Osteoblast (primary cell): ENCODE measurements around the gene TRIM7. TPM values are rescaled to one million over a fixed set of nuclear protein-coding genes. Genes with fewer than 3 reads are reported as not detected.

ENCODE experiments used
- DNase-seq: peaks from one replicate; pipeline ENCODE4 v3.0.0; 2011; ENCODE audit warnings: low spot score, mixed read lengths; ENCODE audit not compliant: insufficient read length; ENCODE audit errors: missing footprints
- H2AFZ ChIP-seq: 2 replicates; pipeline ENCODE4 v1.6.0; 2011; ENCODE audit warnings: mild to moderate bottlenecking, low read length
- H3K27ac ChIP-seq: 2 replicates; pipeline ENCODE4 v1.5.1; 2011; ENCODE audit warnings: mild to moderate bottlenecking, low read depth, low read length, moderate library complexity
- H3K27me3 ChIP-seq: 2 replicates; pipeline ENCODE4 v1.6.0; 2012; ENCODE audit warnings: mild to moderate bottlenecking, control low read depth, inconsistent platforms, low read length, moderate library complexity; ENCODE audit not compliant: insufficient read depth
- H3K36me3 ChIP-seq: 2 replicates; pipeline ENCODE4 v1.5.1; 2011; ENCODE audit warnings: mild to moderate bottlenecking, low read length, control low read depth, moderate library complexity; ENCODE audit not compliant: insufficient read depth
- H3K4me1 ChIP-seq: 2 replicates; pipeline ENCODE4 v1.5.1; 2011; ENCODE audit warnings: mild to moderate bottlenecking, low read length, control low read depth, moderate library complexity; ENCODE audit not compliant: insufficient read depth
- H3K4me2 ChIP-seq: 2 replicates; pipeline ENCODE4 v1.6.0; 2011; ENCODE audit warnings: mild to moderate bottlenecking, low read length; ENCODE audit not compliant: insufficient read depth
- H3K4me3 ChIP-seq: fragments of 200-600 bp; sonication (generic); 3 replicates; pipeline ENCODE4 v1.5.1; 2012; ENCODE audit warnings: mild to moderate bottlenecking, low read length, inconsistent platforms; ENCODE audit not compliant: insufficient read depth
- H3K79me2 ChIP-seq: 2 replicates; pipeline ENCODE4 v1.6.0; 2012; ENCODE audit warnings: mild to moderate bottlenecking, low read length, control low read depth, inconsistent platforms; ENCODE audit not compliant: insufficient read depth
- H3K9me3 ChIP-seq: 2 replicates; pipeline ENCODE4 v1.5.1; 2011; ENCODE audit warnings: low read depth, low read length, control low read depth
- H4K20me1 ChIP-seq: 2 replicates; pipeline ENCODE4 v1.6.0; 2012; ENCODE audit warnings: mild to moderate bottlenecking, low read length, control low read depth; ENCODE audit not compliant: insufficient read depth
- total RNA-seq: library from RNA; depleted of rRNA; stranded (reverse); fragments of >200 nt; gene quantifications from 2 replicates; pipeline ENCODE4 v1.2.3, GENCODE V29; 2012
- TF ChIP-seq, protein P1 (sequence below): IDR thresholded peaks from 2 replicates; pipeline ENCODE4 v1.5.1; 2011; ENCODE audit warnings: mild to moderate bottlenecking, low read depth, low read length, moderate library complexity; ENCODE audit errors: extremely low read depth

The TRIM7 gene
- total RNA-seq, 1 donor: 0.72 TPM

DNA sequence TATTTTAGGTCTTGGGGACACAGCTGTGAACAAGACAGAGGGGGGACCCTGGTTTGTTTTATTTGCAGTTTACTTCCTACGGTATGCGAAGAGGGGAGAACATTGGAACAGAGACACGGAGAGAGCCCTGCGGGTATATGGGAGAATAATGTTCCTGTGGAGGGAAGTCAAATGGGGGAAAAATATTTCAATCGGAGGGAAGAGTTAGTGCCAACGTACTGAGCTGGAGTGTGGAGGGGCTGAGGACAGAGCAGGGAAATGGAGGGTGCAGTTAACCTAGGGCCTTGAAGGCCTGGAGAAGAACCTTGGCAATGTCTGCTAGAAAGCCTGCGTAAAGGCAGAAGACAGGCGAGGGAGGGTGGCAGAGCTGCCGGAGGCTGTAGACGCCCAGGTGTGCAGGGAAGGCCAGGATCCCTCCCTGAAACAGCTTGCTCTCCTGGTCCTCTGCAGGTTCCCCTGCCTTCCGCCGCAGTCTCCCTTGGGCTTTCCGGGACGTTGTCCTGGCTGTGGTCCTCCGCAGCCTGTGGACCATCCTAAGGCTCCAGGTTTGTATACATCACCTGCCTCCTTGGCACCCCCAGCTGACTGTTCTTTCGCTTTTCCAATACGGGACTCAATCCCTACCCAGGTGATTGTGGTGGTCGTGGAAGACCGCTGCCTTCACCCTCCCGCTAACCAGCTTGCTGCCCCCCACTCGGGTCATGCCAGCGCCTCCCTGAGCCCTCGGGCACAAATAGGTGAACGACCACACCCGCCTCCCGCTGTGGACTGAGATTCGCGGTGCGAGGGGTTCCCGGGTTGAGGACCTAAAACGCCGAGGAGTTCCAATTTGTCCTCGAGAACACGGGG is 40.7 kb upstream of the TRIM7 start:
- Histone ChIP-seq H3K4me3 (peak overlapping the region; percentile 84), H3K79me2 (peaks cover 85% of the 10 kb centered on the region), H3K27me3 (no peaks in the 10 kb centered on the region), H3K9me3 (no peaks in the 10 kb centered on the region), H4K20me1 (peaks cover 47% of the 10 kb centered on the region), H3K4me1 (peaks cover 56% of the 10 kb centered on the region), H2AFZ (peak overlapping the region; percentile 94), H3K36me3 (peaks cover 25% of the 10 kb centered on the region), H3K4me2 (peak overlapping the region; percentile 80), H3K27ac (peak overlapping the region; percentile 95)
- TF ChIP-seq, protein P1, sequence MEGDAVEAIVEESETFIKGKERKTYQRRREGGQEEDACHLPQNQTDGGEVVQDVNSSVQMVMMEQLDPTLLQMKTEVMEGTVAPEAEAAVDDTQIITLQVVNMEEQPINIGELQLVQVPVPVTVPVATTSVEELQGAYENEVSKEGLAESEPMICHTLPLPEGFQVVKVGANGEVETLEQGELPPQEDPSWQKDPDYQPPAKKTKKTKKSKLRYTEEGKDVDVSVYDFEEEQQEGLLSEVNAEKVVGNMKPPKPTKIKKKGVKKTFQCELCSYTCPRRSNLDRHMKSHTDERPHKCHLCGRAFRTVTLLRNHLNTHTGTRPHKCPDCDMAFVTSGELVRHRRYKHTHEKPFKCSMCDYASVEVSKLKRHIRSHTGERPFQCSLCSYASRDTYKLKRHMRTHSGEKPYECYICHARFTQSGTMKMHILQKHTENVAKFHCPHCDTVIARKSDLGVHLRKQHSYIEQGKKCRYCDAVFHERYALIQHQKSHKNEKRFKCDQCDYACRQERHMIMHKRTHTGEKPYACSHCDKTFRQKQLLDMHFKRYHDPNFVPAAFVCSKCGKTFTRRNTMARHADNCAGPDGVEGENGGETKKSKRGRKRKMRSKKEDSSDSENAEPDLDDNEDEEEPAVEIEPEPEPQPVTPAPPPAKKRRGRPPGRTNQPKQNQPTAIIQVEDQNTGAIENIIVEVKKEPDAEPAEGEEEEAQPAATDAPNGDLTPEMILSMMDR: no peak
- DNase-seq: no peak

DNA sequence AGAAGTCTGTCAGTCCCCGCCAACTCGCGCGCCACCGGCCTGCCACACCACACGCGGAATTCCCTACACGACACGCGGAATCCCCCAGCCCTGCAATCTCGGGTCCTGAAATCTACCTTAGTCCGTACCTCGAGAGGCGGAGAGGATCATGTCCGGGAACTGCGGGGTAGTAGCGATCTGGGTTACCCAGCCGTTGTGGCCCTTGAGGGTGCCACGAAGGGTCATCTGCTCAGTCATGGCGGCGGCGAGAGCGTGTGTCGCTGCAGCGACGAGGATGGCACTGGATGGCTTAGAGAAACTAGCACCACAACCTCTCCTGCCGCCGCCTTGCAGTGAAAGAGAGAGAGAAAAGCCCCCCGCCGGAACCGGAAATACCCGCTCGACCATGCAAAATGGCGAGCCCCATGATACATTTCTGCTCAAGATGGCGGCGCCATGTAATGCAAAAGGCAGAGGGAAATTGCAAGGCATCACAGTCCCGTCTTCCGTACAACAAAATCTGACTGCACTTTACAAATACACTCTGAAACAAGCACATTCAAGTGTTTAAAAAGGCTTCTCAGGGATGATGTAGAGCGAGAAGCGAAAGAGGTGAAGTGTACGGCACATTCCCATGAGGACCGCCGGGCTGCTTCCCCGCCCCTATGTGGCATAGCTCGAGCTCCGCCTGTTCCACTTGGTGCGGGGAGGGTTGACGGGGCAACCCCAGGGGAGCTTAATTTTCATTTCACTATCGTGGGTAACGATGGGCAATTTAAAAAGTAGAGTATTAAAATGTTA is 38.8 kb upstream of the TRIM7 start, which contains the start of gene RACK1:
RACK1 (minus strand) TSS at position 343 of the 780 bp plus-strand sequence; CDS start at position 237, 106 bp downstream.
- H3K36me3 ChIP-seq: peaks cover 43% of the 10 kb centered on the region
- TF ChIP-seq, protein P1: no peak

DNA sequence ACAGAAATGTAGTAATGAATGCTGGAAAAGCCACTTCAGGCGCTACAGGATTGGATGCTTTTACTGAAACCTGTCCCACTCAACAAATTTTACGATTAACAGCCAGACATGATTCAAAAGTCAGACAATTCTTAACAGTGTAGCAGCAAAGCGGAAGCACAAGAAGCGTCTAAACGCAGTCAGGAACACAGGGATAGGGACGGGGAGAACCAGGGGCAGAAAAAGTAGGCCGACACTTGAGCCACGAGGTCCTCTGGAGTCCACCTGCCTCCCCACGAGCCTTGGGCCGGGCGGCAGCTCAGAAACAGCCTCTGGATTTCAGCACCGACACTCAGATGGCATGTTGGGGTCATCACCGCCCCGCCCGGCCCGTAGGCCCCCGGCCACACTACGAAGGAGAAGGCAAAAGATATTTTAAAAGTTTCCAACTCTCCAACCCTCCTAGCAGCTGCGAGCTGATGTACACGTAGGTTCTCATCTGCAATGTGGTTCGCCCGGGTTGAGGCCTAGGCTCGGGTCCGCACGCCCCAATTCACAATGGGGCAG is 38.1 kb upstream of the TRIM7 start:
- Histone ChIP-seq H3K4me3 (peak overlapping the region; percentile 99), H3K36me3 (peaks cover 49% of the 10 kb centered on the region), H3K4me2 (peak overlapping the region; percentile 100), H3K79me2 (peaks cover 83% of the 10 kb centered on the region), H3K27me3 (no peaks in the 10 kb centered on the region), H3K4me1 (peaks cover 36% of the 10 kb centered on the region), H2AFZ (peak overlapping the region; percentile 99), H3K9me3 (no peaks in the 10 kb centered on the region), H4K20me1 (peaks cover 49% of the 10 kb centered on the region), H3K27ac (peak overlapping the region; percentile 95)
- no peak for DNase-seq
- TF ChIP-seq, protein P1: no peak

More for the DNA sequence above, 38.8 kb upstream of the TRIM7 start, which contains the start of gene RACK1:
- H3K79me2 ChIP-seq: peaks cover 84% of the 10 kb centered on the region
- DNase-seq: peak; percentile 95
- H3K4me3 ChIP-seq: peak within 1 kb of the TSS; percentile 99
- no peaks in the 10 kb centered on the region for H3K27me3 ChIP-seq
- no peaks in the 10 kb centered on the region for H3K9me3 ChIP-seq
- peak within 1 kb of the TSS; percentile 100 for H3K4me2 ChIP-seq
- H4K20me1 ChIP-seq: peaks cover 47% of the 10 kb centered on the region
- peaks cover 42% of the 10 kb centered on the region for H3K4me1 ChIP-seq
- peak within 1 kb of the TSS; percentile 99 for H2AFZ ChIP-seq
- H3K27ac ChIP-seq: peak within 1 kb of the TSS; percentile 95
